NCI-H1694 (cell line): Measurements from ENCODE around the gene KIF26B.
A peak's percentile ranks its signal among the peaks of the same experiment; 100 is the strongest.
"Not testable (repeated sequence)": the region's sequence is repeated elsewhere in the genome, so short reads cannot be mapped to it uniquely, and the experiment has no call there.

Experiments used
- DNase-seq: peaks from one replicate; lab custom pipeline; 2025; lab: John Stamatoyannopoulos, UW

KIF26B gene

DNA sequence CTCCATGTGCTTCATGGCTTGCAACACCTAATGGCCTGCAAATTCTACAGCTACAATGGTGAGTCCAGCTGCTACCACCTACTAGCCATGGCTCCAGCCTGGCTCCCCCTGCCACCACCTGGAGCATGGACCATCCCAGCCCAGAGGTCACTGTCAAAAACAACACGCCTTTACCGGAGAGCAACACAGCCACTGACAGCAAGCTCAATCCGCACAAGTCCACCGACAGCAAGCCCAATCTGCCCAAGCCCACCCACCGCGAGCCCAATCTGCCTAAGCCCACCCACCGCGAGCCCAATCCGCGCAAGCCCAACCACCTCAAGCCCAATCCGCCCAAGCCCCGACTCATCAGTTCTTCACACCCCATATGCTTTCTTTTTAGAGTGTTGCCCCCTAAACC, 128.2 kb downstream of the KIF26B start:
- no peak for DNase-seq

- no peak for DNase-seq
Observed at GRCh38 chr1:245285168-245285567, 130.4 kb downstream of the KIF26B start.

DNA sequence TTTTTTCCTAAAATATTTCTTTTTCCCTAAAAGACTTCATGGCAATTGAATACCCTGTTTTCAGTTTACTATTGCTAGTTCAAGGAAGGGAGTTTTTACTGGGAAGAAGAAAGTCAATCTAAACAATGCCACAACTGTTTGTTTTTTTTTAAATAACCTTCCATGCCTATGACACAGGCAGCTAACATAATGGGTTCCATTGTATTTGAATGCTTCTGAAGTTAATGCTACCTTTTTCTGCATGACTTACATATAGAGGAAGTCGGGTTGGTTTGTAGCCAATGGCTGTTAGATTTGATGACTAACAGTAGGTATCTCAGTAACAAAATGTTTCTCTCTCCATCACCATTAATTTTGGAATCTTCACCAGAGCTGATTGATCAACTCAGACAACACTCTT, 134.0 kb downstream of the KIF26B start:
- no peak for DNase-seq

DNA sequence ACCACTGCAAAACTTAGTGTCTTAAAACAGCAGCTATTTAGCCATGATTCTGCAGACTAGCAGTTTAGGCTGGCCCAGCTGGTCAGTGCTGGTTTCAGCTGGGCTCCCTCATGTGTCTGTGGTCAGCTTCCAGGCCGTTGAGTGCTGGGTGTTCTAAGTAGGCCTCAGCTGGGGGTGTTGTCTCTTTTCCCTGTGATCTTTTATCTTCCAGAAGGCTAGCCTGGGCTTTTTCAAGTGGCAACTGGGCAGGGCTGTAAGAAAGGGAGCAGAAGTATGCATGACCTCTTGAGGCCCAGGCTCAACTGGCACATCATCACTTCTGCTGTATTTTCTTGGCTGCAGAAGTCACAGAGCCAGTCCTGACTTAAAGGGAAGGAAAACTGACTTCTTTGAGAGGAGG, 136.1 kb downstream of the KIF26B start:
- DNase-seq, result no peak

DNA sequence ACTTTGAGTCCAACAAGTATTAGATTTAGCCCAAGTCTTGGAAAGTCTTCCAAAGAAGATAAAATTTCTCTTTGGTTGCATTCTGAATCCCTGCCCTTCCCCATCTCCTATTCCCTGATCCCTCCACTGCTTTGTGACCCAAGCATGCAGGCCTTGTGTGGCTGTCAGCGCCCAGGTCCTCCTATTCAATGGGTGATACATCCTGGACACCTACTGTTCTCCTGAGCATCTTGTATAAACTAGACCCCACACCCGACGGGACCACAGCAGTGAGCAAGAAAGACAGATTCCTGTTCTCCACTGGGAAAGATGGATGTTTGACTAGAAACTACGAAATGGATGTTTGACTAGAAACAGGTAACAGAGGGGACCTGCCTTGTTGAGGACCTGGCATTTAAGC, 136.6 kb downstream of the KIF26B start:
- DNase-seq, result no peak

GRCh38 chr1:245292141-245292540, 137.4 kb downstream of the KIF26B start:
- DNase-seq, result no peak

GRCh38 chr1:245292553-245292952, 137.8 kb downstream of the KIF26B start:
- DNase-seq, result no peak

DNA sequence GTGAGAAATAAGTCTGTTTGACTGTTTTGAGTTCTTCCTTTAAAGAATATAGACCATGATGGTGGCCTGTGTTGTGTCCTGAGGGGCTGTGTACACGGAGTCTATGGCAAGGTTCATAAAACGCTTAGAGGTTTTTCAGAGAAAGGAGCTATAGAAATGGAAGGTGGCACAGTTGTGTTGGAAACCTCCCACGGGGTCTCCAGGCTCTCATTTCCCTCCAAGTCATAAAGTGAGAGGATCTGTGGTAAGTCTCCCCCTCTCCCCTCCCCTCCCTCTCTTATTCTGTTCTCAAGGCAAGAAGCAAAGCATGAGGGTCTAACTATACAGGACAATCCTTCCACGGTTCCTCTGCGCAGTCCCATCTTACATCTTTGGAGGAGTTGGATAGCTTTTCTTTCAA, 139.2 kb downstream of the KIF26B start:
- DNase-seq, result no peak

GRCh38 chr1:245298781-245299180, 144.0 kb downstream of the KIF26B start:
- peak; percentile 92 for DNase-seq

DNA sequence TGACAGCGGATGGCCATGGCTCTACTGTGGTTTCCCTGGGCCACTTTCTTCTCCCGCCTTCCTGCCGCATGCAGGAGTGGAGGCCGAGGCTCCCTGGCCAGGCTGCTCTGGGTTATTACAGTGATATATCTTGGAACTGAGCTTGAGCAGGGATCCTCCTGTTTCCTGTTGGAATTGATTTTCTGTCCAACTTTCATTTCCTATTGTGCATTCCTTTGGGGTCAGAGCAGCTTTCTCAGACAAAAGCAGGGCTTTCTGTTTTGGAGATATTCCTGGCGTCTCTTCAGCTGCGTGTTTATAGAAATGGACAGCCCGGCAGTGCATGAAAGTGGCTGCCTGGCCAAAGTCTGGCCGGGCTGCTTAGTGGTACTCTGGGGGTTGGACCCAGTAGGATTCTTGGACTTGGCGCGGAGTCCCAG, 146.4 kb downstream of the KIF26B start:
- no peak for DNase-seq

DNA sequence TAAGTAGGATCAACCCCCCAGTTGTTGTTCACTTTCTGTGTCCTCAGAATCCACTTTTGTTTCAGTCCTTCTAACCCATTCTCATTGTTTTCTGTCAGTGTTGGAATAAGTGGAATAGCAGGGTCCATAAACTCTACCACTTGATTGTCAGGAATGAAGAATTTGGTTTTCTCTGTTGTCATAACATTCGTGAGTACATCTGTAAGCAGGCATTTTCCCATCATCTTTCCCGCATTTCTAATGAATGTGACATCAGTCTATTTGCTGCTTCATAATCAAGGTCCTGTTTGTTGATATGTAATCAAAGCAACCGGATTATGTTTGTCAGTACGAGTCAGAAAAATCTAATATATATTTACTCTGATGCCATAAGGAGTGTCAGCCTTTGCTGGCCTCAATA, 147.1 kb downstream of the KIF26B start:
- no peak for DNase-seq

DNA sequence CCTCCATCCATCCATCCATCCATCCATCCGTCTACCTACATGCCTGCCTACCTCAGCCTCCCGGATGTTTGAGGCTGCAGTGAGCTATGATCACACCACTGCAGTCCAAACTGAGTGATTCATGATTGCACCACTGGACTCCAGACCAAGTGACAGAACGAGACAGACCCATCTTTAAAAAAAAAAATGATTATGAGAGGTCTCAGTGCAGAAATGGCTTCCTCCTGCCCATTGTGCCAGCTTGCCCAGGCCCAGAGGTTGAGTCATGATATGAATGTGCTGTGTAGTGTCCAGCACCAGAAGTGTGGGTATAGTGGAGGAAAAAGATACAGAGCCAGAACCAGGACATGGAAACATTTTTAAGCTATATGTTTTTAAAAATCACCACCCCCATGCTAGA, 149.9 kb downstream of the KIF26B start:
- DNase-seq, result no peak

- no peak for DNase-seq
Observed at GRCh38 chr1:245306020-245306419, 151.2 kb downstream of the KIF26B start.

- DNase-seq, result no peak
Observed at GRCh38 chr1:245306628-245307410, 152.0 kb downstream of the KIF26B start.

GRCh38 chr1:245310571-245311531, 156.1 kb downstream of the KIF26B start:
- no peak for DNase-seq

DNA sequence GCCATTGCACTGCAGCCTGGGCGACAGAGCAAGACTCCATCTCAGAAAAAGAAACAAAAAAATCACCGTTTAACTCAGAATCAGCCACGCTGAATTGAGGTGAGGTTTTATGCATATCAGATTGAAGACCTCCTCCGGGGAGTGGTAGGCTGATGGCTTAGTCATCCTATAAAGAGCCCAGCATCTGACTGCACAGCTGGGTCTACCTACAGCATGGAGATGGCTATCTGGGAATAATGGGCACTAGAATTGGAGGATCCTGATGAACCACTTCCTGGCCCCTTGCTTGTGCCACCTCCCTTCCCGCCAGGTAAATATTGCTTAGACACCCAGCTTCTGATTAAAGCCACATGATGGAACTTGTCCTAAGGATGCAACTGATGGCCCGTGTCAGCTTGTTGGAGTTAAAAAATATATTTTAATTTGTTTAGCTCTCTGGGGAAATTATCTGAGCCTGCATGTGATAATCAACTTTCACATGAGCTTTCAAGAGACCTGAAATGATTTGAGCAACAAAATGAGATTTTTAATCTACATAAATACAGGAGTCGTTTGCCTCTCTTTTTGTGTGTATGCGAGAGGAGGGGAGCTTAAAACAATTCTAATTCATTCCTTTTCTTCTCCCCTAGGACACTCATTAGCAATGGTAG, 157.2 kb downstream of the KIF26B start:
- DNase-seq, result no peak

DNA sequence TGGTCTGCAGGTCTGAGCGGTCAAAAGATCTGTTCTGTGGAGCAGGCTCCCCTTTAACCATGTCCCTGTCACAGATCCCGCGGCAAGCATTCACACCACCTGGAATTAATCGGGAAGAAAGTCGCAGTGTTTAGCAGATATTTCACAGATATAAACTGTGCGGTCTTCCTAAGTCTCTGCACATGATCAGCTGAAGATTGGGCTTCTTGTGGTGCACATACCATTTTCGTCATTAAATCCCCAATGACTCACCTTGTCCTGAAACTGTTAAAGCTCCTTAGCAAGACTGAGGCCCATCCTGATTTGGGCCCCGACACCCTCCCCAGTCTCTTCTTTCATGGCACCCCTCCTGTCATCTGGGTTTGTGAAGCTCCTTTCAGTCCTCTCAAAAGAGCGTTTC, 158.8 kb downstream of the KIF26B start:
- DNase-seq, result no peak

- DNase-seq, result no peak
Observed at GRCh38 chr1:245316784-245317183, 162.0 kb downstream of the KIF26B start.

GRCh38 chr1:245317217-245317616, 162.4 kb downstream of the KIF26B start:
- no peak for DNase-seq

- no peak for DNase-seq
Observed at GRCh38 chr1:245319094-245319493, 164.3 kb downstream of the KIF26B start.

DNA sequence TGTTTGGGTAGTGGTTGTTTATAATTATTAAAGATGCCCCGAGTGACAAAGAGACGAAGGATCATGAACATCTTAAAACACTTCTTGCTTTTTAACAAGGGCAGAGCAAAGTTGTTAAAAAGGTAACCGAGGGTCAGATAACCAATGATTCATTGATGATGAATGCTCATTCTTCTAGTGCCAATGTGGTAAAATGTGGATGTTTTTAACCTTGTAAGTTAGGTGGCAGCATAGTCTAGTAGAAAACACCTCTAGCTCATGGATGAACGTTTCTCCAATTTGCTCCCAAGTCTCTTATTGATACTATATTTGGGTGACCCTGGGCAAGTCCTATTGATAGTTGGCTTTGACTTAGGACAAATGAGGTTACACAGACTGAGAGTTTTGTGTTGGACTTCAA, 167.9 kb downstream of the KIF26B start:
- no peak for DNase-seq

DNA sequence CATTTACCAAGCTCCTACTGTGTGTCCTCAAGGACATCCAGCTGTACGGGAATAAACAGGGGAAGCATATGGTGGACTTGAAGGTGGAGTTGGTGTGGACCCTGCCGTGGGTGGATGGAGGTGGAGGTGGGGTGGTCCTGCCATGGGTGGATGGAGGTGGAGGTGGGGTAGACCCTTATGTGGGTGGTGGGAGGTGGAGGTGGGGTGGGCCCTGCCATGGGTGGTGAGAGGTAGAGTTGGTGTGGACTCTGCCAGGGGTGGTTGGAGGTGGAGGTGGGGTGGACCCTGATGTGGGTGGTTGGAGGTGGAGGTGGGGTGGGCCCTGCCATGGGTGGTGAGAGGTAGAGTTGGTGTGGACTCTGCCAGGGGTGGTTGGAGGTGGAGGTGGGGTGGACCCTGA, 169.0 kb downstream of the KIF26B start:
- DNase-seq, result not testable (repeated sequence)
